A673 (cell line): ENCODE measurements around the gene ZNF507. TPM values are rescaled to one million over a fixed set of nuclear protein-coding genes. Genes with fewer than 3 reads are reported as not detected.

ENCODE experiments used
- BruUV-seq: library from RNA; stranded (reverse); fragments of 400-500 nt; replicated peaks from 2 replicates; lab custom pipeline; 2021; lab: Mats Ljungman, UMichigan
- CTCF ChIA-PET: fragments of 300-600 bp; sonication (Branson Sonifier 250); formaldehyde crosslinking; loops from one replicate; lab custom pipeline; 2022; ENCODE audit warnings: antibody characterized with exemption; lab: Charles Lee
- POLR2A ChIA-PET: fragments of 300-600 bp; sonication (Branson Sonifier 250); formaldehyde crosslinking; loops from one replicate; lab custom pipeline; 2022; ENCODE audit warnings: antibody characterized with exemption; ENCODE audit not compliant: low non-redundant PET; lab: Charles Lee
- DNase-seq: peaks from one replicate; pipeline ENCODE4 v3.0.0-alpha.2; 2015; ENCODE audit warnings: low spot score
- H3K27ac ChIP-seq: fragments of 200-600 bp; sonication (generic); 2 replicates; pipeline ENCODE4 v1.5.1; 2016; ENCODE audit warnings: mixed run types, low read depth, mild to moderate bottlenecking, mixed read lengths, antibody characterized with exemption, low read length; ENCODE audit not compliant: poor library complexity, severe bottlenecking
- H3K27me3 ChIP-seq: fragments of 200-600 bp; sonication (generic); replicated peaks from 2 replicates; pipeline ENCODE4 v1.6.1; 2017; ENCODE audit warnings: mixed run types, low read depth, mild to moderate bottlenecking, mixed read lengths, antibody characterized with exemption, low read length; ENCODE audit not compliant: insufficient read depth, poor library complexity
- H3K36me3 ChIP-seq: fragments of 200-600 bp; sonication (generic); 2 replicates; pipeline ENCODE4 v1.6.1; 2016; ENCODE audit warnings: mixed run types, mild to moderate bottlenecking, mixed read lengths, antibody characterized with exemption, low read length; ENCODE audit not compliant: insufficient read depth, poor library complexity, severe bottlenecking
- H3K4me1 ChIP-seq: fragments of 200-600 bp; sonication (generic); 2 replicates; pipeline ENCODE4 v1.6.1; 2017; ENCODE audit warnings: mixed run types, mild to moderate bottlenecking, mixed read lengths, antibody characterized with exemption, low read length; ENCODE audit not compliant: insufficient read depth, poor library complexity, severe bottlenecking
- H3K4me3 ChIP-seq: fragments of 200-600 bp; sonication (generic); 2 replicates; pipeline ENCODE4 v1.5.1; 2016; ENCODE audit warnings: low read depth, mixed run types, mild to moderate bottlenecking, mixed read lengths, low read length; ENCODE audit not compliant: poor library complexity, severe bottlenecking
- H3K9me3 ChIP-seq: fragments of 200-600 bp; sonication (generic); 2 replicates; pipeline ENCODE4 v1.6.1; 2016; ENCODE audit warnings: mixed run types, low read depth, mild to moderate bottlenecking, mixed read lengths, antibody characterized with exemption, low read length; ENCODE audit not compliant: poor library complexity, severe bottlenecking
- EZH2 ChIP-seq: fragments of 200-600 bp; sonication (generic); IDR thresholded peaks from 2 replicates; pipeline ENCODE4 v1.6.1; 2017; ENCODE audit warnings: borderline replicate concordance, low read depth, mild to moderate bottlenecking, mixed read lengths, antibody characterized with exemption, low read length; ENCODE audit not compliant: poor library complexity, severe bottlenecking
- intact Hi-C: fragments of 100-400 bp; cut with micrococcal nuclease; formaldehyde crosslinking; loops from one replicate; pipeline ENCODE4 v1.10.0; 2022; ENCODE audit not compliant: unreplicated experiment
- total RNA-seq: library from RNA; stranded (reverse); gene quantifications from 2 replicates; pipeline ENCODE4 v1.2.3, GENCODE V29; 2021
- TF ChIP-seq, protein P1 (sequence below): fragments of 300-800, 200-600 bp; sonication (generic); conservative IDR thresholded peaks from 2 replicates; pipeline ENCODE4 v1.5.1; 2017; ENCODE audit warnings: low read depth, mild to moderate bottlenecking, antibody characterized with exemption, low read length, moderate library complexity, mixed read lengths

Gene ZNF507
- total RNA-seq, 1 experiment from 2014 or later, result 35.0 TPM

DNA sequence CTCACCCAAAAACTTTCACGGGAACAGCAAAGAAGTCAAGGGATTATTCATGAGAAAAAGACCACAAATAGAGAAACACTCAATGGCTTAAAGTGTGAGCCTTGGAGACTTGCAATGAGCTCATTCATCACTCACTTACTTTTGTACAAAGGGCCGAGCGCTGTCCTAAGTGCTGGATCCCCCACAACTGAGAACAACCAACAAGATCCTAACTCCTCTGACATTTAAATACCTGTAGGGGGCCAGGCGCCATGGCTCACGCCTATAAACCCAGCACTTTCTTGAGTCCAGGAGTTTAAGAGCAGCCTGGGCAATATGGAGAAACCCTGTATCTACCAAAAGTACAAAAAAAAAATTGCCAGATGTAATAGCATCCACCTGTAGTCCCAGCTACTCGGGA, 29.4 kb upstream of the ZNF507 start:
- ChIA-PET CTCF (no interaction called here), POLR2A (no interaction called here)
- intact Hi-C loops, result no loop called here
- Histone ChIP-seq H3K4me1 (peaks cover 15% of the 10 kb centered on the region), H3K36me3 (no peaks in the 10 kb centered on the region), H3K9me3 (no peaks in the 10 kb centered on the region), H3K27me3 (no peaks in the 10 kb centered on the region), H3K27ac (no peak overlapping the region), H3K4me3 (no peak overlapping the region)
- TF ChIP-seq EZH2, result no peak
- TF ChIP-seq, protein P1, sequence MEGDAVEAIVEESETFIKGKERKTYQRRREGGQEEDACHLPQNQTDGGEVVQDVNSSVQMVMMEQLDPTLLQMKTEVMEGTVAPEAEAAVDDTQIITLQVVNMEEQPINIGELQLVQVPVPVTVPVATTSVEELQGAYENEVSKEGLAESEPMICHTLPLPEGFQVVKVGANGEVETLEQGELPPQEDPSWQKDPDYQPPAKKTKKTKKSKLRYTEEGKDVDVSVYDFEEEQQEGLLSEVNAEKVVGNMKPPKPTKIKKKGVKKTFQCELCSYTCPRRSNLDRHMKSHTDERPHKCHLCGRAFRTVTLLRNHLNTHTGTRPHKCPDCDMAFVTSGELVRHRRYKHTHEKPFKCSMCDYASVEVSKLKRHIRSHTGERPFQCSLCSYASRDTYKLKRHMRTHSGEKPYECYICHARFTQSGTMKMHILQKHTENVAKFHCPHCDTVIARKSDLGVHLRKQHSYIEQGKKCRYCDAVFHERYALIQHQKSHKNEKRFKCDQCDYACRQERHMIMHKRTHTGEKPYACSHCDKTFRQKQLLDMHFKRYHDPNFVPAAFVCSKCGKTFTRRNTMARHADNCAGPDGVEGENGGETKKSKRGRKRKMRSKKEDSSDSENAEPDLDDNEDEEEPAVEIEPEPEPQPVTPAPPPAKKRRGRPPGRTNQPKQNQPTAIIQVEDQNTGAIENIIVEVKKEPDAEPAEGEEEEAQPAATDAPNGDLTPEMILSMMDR, result no peak
- peak; percentile 15 for DNase-seq
- no TSS peak for BruUV-seq

DNA sequence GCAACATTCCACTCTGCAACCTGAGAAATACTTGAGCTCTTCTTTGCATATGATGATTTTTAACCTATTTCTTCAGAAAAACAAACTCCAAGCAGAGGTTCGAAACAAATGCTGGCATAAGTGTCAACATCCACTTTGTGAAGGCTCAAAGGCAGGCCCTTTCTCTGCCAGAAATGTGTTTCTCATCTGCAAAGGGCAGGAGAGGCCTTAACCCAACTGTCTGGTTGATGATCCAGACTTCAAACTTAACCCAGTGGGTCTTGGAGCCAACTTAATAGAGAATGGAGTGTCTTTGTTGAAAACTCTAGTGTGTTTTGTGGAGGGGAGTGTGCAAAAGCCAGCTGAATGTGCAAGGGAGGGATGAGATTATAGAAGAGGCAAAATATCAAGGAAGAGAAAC, 28.3 kb upstream of the ZNF507 start:
- no peak for DNase-seq
- no peaks in the 10 kb centered on the region for H3K36me3 ChIP-seq
- intact Hi-C loops, result no loop called here
- H3K27ac ChIP-seq, result no peak overlapping the region
- no peak overlapping the region for H3K4me3 ChIP-seq
- POLR2A ChIA-PET, result no interaction called here
- CTCF ChIA-PET, result no interaction called here
- H3K27me3 ChIP-seq, result no peaks in the 10 kb centered on the region
- TF ChIP-seq EZH2, result no peak
- TF ChIP-seq, protein P1, result no peak
- no TSS peak for BruUV-seq
- H3K4me1 ChIP-seq, result peaks cover 15% of the 10 kb centered on the region
- H3K9me3 ChIP-seq, result no peaks in the 10 kb centered on the region

DNA sequence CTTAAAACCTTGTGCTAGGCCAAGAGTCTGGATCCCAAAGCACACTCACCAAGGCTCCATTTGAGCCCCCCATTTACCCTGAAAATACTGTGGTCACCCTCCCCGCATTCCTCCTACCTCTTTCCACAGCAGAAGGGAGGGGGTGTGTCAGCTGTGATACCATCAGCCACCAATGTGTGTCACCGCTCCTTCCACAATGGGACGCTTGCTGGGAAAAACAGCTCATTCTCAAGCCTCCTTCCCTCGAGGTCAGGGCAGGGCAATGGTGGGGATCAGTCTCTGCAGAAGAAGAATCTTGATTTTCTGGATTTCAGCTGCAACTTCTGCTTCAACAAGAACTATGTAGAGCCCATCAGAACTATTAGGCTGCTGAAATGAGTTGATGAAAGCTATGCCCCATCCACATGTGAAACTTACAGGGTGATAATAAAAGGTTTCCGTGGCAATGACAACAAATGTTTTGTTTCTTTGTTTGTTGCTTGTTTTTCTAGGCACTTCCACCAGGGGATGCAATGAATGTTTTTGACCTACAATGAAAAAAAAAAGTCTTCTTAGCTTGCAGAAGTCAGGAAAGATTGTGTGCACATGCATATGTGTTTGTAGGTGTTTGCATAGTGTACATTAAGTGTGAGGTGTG, 26.4 kb upstream of the ZNF507 start:
- CTCF ChIA-PET, result interaction anchor here (0.8 kb wide), 1 partner anchor 1649 kb away, joined by 3 read pairs; no protein-coding TSS in a partner anchor

More for the DNA sequence above, 26.4 kb upstream of the ZNF507 start:
- no peaks in the 10 kb centered on the region for H3K36me3 ChIP-seq
- no peak overlapping the region for H3K27ac ChIP-seq
- intact Hi-C loops, result no loop called here
- H3K9me3 ChIP-seq, result no peaks in the 10 kb centered on the region
- H3K4me3 ChIP-seq, result no peak overlapping the region
- no TSS peak for BruUV-seq
- POLR2A ChIA-PET, result no interaction called here
- H3K4me1 ChIP-seq, result peaks cover 4% of the 10 kb centered on the region
- H3K27me3 ChIP-seq, result no peaks in the 10 kb centered on the region
- TF ChIP-seq EZH2, result no peak
- TF ChIP-seq, protein P1, result peak; percentile 52
- peak; percentile 44 for DNase-seq
